ENCODE results near the gene SF3B3. TPM values are rescaled to one million over a fixed set of nuclear protein-coding genes. Genes with fewer than 3 reads are reported as not detected.

The SF3B3 gene
- total RNA-seq, 1 donor from 2014 or later, result 65.9 TPM

GRCh38 chr16:70480127-70481105 lies 43.2 kb upstream of the SF3B3 start:
- TF ChIP-seq CTCF (conservative IDR thresholded peaks at IDR 0.05; ENCODE audit: low read depth, low read length), result no peak
- H3K4me3 ChIP-seq (ENCODE audit: low read depth, low read length), result no peak overlapping the region
- no peak for DNase-seq (ENCODE audit: low read depth)

GRCh38 chr16:70481929-70482536 lies 41.6 kb upstream of the SF3B3 start:
- peak; percentile 27 for DNase-seq (ENCODE audit: low read depth)
- no peak for TF ChIP-seq CTCF (conservative IDR thresholded peaks at IDR 0.05; ENCODE audit: low read depth, low read length)
- H3K4me3 ChIP-seq (ENCODE audit: low read depth, low read length), result no peak overlapping the region

GRCh38 chr16:70482624-70483023 lies 41.0 kb upstream of the SF3B3 start:
- TF ChIP-seq CTCF (conservative IDR thresholded peaks at IDR 0.05; ENCODE audit: low read depth, low read length), result no peak
- H3K4me3 ChIP-seq (ENCODE audit: low read depth, low read length), result no peak overlapping the region
- DNase-seq (ENCODE audit: low read depth), result no peak

- no peak overlapping the region for H3K4me3 ChIP-seq (ENCODE audit: low read depth, low read length)
- DNase-seq (ENCODE audit: low read depth), result no peak
- TF ChIP-seq CTCF (conservative IDR thresholded peaks at IDR 0.05; ENCODE audit: low read depth, low read length), result no peak
Measured at GRCh38 chr16:70483426-70483825, 40.2 kb upstream of the SF3B3 start.

GRCh38 chr16:70484867-70485266 lies 38.7 kb upstream of the SF3B3 start:
- no peak for DNase-seq (ENCODE audit: low read depth)
- H3K4me3 ChIP-seq (ENCODE audit: low read depth, low read length), result no peak overlapping the region
- no peak for TF ChIP-seq CTCF (conservative IDR thresholded peaks at IDR 0.05; ENCODE audit: low read depth, low read length)

GRCh38 chr16:70490261-70490660 lies 33.4 kb upstream of the SF3B3 start:
- TF ChIP-seq CTCF (conservative IDR thresholded peaks at IDR 0.05; ENCODE audit: low read depth, low read length), result no peak
- H3K4me3 ChIP-seq (ENCODE audit: low read depth, low read length), result no peak overlapping the region
- DNase-seq (ENCODE audit: low read depth), result no peak

Data from epithelial cell of proximal tubule (primary cell).